Urinary bladder (tissue), 4 donors: ENCODE results near the gene GPR156. TPM values are rescaled to one million over a fixed set of nuclear protein-coding genes. Genes with fewer than 3 reads are reported as not detected.

ENCODE experiments used
- DNase-seq: peaks from one replicate; pipeline ENCODE4 v3.0.0-alpha.2; 2015; ENCODE audit errors: extremely low spot score
- H3K27ac ChIP-seq: one replicate; pipeline ENCODE4 v1.5.1; 2013; ENCODE audit warnings: low read depth, mild to moderate bottlenecking, moderate library complexity
- H3K36me3 ChIP-seq: one replicate; pipeline ENCODE4 v1.6.1; 2013; ENCODE audit warnings: mild to moderate bottlenecking, moderate library complexity; ENCODE audit not compliant: insufficient read depth
- H3K4me1 ChIP-seq: one replicate; pipeline ENCODE4 v1.6.1; 2013; ENCODE audit warnings: mild to moderate bottlenecking, moderate library complexity; ENCODE audit not compliant: insufficient read depth
- H3K4me3 ChIP-seq: one replicate; pipeline ENCODE4 v1.5.1; 2013; ENCODE audit warnings: low read depth, low read length
- WGBS: extraction: QIAGEN DNeasy Blood & Tissue Kit; methylation state at CpG from one replicate; pipeline ENCODE4 v1.1.7; 2013; 5-methylcytosine and 5-hydroxymethylcytosine counted together
- polyA plus RNA-seq: library from polyadenylated mRNA; stranded (reverse); fragments of 200-250 nt; gene quantifications from one replicate; pipeline ENCODE4 v1.2.3, GENCODE V29; 2013
- total RNA-seq: library from RNA; depleted of rRNA; stranded (reverse); fragments of >200 nt; gene quantifications from one replicate; pipeline ENCODE4 v1.2.3, GENCODE V29; 2014
- donor health status: healthy with polysubstance abuse.
- donor health status: healthy.

The GPR156 gene
- total and polyA plus RNA-seq, 2 donors, result 2.0 to 3.0 TPM

GRCh38 chr3:120200493-120201235 is 84.4 kb downstream of the GPR156 start:
- Histone ChIP-seq H3K27ac (no peak overlapping the region), H3K36me3 (no peaks in the 10 kb centered on the region), H3K4me1 (no peaks in the 10 kb centered on the region), H3K4me3 (no peak overlapping the region)
- DNase-seq, result no peak
- WGBS, result 87% methylated on average over 6 of the region's 6 CpGs

- WGBS, result 66% methylated on average over 3 of the region's 3 CpGs
These were observed 86.6 kb downstream of the GPR156 start for GRCh38 chr3:120198305-120198878.

DNA sequence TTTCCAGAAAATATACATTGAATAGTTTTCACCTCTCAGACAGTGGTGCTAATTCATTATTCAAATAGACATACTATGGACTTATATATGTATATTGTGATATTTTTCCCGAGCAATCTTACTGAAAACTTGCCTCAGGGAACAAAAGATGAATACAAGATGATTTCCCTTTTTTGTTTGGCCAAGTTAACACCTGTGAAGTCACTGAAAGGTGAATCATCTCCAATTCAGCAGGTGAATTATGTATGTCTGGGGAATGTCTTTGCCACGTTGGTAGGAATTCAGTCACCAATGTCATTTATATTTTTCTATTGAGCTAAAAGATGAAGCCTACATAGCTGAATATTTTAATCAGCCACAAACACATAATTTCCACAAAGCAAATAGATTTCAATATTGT is 88.2 kb downstream of the GPR156 start:
- WGBS, result 77% methylated on average over 2 of the region's 2 CpGs
- H3K27ac ChIP-seq, result no peak overlapping the region
- no peak overlapping the region for H3K4me3 ChIP-seq
- H3K36me3 ChIP-seq, result no peaks in the 10 kb centered on the region
- no peaks in the 10 kb centered on the region for H3K4me1 ChIP-seq
- no peak for DNase-seq

More at GRCh38 chr3:120198305-120198878, 86.6 kb downstream of the GPR156 start:
- H3K27ac ChIP-seq, result no peak overlapping the region
- H3K36me3 ChIP-seq, result no peaks in the 10 kb centered on the region
- no peak overlapping the region for H3K4me3 ChIP-seq
- no peak for DNase-seq
- no peaks in the 10 kb centered on the region for H3K4me1 ChIP-seq

GRCh38 chr3:120196333-120196732 is 88.7 kb downstream of the GPR156 start:
- DNase-seq, result no peak
- H3K4me1 ChIP-seq, result no peaks in the 10 kb centered on the region
- H3K36me3 ChIP-seq, result no peaks in the 10 kb centered on the region
- no peak overlapping the region for H3K4me3 ChIP-seq
- no peak overlapping the region for H3K27ac ChIP-seq
- WGBS, result 78% methylated on average over 4 of the region's 4 CpGs

- no peak overlapping the region for H3K4me3 ChIP-seq
- DNase-seq, result no peak
- no peaks in the 10 kb centered on the region for H3K36me3 ChIP-seq
- no peak overlapping the region for H3K27ac ChIP-seq
- H3K4me1 ChIP-seq, result no peaks in the 10 kb centered on the region
These were observed 91.5 kb downstream of the GPR156 start for GRCh38 chr3:120193554-120193953.

DNA sequence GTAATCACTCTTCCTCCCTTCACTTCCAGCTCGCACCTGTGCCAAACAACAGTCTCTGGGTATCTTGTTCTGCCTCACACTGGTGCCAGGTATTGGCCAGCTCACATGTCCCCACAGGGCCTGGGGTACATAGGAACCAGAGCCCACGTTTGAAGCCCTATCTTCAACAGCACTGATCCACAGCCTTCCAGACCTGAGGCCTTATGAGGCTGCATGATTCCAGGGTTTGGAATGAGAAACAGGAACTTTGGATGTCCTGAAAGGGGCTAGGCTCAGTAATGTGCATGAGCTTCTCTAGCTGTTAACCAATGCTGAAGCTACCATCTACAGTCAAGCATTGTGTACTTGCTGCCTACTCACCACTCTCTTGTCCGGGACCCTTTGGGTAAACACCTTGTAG is 92.4 kb downstream of the GPR156 start:
- Histone ChIP-seq H3K4me3 (no peak overlapping the region), H3K36me3 (no peaks in the 10 kb centered on the region), H3K4me1 (no peaks in the 10 kb centered on the region), H3K27ac (no peak overlapping the region)
- no peak for DNase-seq
- WGBS, result 86% methylated on average over 3 of the region's 3 CpGs

- DNase-seq, result no peak
- 90% methylated on average over 1 of the region's 1 CpG for WGBS
- Histone ChIP-seq H3K4me3 (no peak overlapping the region), H3K36me3 (no peaks in the 10 kb centered on the region), H3K27ac (no peak overlapping the region), H3K4me1 (no peaks in the 10 kb centered on the region)
These were observed 92.9 kb downstream of the GPR156 start for GRCh38 chr3:120192159-120192558.

DNA sequence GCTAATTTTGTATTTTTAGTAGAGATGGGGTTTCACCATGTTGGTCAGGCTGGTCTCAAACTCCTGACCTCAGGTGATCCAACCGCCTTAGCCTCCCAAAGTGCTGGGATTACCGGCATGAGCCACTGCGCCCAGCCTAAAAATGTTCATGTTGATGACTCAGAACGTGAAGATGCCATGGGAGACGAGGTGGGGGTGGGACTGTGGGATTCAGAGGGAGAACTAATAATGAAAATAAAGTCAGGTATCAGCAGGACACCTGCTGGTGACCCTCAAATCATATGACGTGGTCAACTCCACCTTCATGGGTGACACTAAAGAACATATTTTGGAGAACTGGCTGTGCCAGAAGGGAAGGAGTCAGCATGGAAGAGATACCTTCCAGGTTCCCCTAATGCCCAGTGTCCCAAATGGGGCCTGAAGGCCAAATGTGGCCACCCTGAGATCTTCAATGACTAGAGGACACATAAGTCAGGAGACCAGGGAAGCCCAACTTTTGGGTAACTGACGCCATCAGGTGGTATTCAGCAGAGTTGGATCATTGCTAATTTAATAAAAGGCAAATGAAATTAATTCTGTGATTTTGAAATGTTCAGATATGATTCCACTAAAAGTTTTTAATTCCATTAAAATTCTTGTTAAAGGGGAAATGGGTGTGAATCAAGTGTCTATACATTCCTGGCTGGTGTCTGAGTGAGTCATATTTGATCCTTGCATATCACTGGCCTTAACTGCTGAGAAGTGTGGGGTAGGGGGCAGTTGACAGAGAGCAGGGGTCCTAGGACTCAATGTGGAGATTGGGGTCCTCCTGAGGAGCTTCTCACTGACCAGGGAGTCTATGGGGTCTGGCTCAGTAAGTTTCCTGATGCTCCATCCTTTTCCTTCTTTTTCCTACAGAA is 102.2 kb downstream of the GPR156 start:
- WGBS, result 86% methylated on average over 7 of the region's 7 CpGs
- DNase-seq, result no peak

DNA sequence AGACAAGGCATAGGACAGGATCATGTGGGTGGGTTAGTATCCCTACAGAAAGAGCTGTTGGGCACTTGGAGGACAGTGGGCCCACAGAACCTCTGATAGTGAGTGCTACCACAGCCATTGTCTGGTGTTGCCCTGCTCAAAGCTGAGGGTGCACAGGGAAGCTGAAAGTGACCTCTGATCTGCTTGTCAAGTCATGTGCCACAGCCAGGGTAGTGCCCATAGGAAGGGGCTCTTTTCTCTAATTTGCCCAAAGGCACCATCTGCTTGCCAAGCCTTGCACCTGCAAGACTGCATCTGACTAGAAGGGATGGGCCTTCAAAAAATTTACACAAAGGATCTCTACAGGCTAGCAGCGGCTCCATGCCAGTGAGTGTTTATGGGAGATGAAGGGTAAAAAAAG is 103.4 kb downstream of the GPR156 start:
- H3K4me1 ChIP-seq, result no peaks in the 10 kb centered on the region
- no peak for DNase-seq
- H3K36me3 ChIP-seq, result no peaks in the 10 kb centered on the region
- 96% methylated on average over 1 of the region's 1 CpG for WGBS
- no peak overlapping the region for H3K27ac ChIP-seq
- no peak overlapping the region for H3K4me3 ChIP-seq

More for the DNA sequence above, 102.2 kb downstream of the GPR156 start:
- H3K4me3 ChIP-seq, result no peak overlapping the region
- no peak overlapping the region for H3K27ac ChIP-seq
- H3K4me1 ChIP-seq, result no peaks in the 10 kb centered on the region
- no peaks in the 10 kb centered on the region for H3K36me3 ChIP-seq

DNA sequence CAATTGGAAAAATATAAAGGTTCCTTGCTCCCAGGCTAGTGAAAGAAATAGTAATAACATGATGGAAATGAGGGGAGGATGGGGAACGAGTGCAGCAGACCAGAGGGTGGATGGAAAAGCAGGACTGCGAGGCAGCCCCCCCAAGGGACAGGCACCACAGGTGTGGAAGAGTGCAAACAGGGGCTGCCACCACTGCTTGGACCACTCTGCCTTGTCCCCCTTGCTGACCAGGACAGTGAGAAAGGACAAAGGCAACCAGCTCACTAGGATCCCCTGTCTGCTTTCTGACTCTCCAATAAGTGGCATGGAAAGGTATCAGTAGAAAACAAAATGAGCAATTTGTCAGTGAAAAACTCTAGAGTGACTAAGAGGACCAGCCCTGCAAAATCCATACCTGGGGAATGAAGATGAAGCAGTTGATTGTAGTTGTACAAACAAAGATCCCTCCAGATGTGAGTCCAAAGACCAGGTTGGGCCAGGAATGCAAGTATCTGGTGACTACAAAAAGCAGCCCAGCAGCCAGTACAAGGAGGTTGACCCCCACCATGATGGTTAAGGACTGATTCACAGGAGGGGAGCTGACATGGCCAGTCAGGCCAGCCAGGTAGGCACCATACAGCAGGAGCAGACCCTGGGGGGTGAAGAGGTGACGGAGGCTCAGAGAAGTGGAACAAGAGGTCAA is 104.2 kb downstream of the GPR156 start:
- no peaks in the 10 kb centered on the region for H3K36me3 ChIP-seq
- WGBS, result 90% methylated on average over 3 of the region's 3 CpGs
- H3K4me3 ChIP-seq, result no peak overlapping the region
- no peak overlapping the region for H3K27ac ChIP-seq
- no peaks in the 10 kb centered on the region for H3K4me1 ChIP-seq
- no peak for DNase-seq

GRCh38 chr3:120177707-120178306 is 107.2 kb downstream of the GPR156 start:
- DNase-seq, result no peak
- H3K36me3 ChIP-seq, result no peaks in the 10 kb centered on the region
- H3K4me1 ChIP-seq, result no peaks in the 10 kb centered on the region
- H3K4me3 ChIP-seq, result no peak overlapping the region
- no peak overlapping the region for H3K27ac ChIP-seq
- WGBS, result 87% methylated on average over 2 of the region's 2 CpGs

DNA sequence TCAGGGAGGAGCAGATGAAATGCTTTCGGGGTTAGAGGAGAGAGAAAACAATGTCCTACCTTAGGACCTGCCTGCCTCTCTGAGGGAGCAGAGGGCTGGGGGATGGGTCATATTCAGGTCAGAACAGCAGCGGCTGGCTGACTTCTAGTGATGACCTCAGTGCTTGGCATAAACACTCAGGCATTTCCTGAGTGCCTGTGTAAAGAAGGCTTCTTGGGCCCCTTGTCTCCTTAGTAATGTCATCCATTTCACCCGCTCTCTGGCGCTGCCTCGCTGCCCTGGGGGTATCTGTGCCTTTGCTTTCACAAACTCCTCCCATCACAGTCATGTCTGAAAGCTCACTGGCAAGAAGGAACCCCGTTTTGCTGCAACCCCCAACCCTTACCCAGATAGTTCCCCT is 107.9 kb downstream of the GPR156 start:
- 11% methylated on average over 6 of the region's 6 CpGs for WGBS
- Histone ChIP-seq H3K4me3 (no peak overlapping the region), H3K27ac (no peak overlapping the region), H3K36me3 (no peaks in the 10 kb centered on the region), H3K4me1 (no peaks in the 10 kb centered on the region)
- DNase-seq, result no peak
